GM12873 (cell line): Measurements from ENCODE around the gene C1orf141.

Experiments
- TF ChIP-seq, protein P1 (sequence below): IDR thresholded peaks from 2 replicates; pipeline ENCODE4 v1.5.1; 2012; ENCODE audit warnings: low read depth, mild to moderate bottlenecking, moderate library complexity, low read length, control low read depth; ENCODE audit not compliant: insufficient read depth; ENCODE audit errors: missing control alignments

C1orf141 gene

DNA sequence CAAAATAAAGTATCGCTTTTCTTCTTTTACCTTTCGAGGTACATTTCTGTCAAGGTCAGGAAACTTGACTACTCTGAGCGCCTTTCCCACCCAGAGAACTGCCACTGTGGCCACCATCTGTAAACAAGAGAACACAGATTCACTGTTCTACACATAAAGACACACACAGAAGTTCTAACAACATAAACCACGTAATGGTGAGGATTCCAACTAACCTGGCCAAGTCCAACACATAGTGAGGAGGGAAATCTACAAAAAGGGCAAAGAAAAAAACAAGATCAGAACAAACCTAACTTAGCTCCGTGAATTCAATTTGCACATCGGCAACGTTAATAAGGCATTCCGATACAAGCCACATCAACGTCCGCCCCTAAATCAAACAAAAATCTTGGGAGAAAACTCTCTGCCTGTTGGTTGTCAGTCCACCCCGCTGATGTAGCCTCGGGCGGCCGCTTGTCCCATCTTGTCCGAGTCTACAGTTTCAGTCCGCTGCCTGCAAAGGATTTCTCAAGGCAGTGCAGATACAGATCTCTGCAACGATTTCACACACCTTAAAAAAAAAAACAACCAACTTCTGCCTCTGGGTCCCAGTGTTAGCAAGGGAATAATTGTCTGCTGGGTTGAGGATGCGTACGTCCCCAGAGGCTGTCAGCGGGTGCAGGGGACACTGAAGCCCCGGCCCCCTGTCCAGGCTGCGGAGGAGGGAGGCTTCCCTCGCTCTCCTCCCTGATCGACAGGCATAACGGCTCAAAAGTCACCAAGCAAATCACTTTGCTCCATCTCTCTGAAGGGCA, 81.8 kb downstream of the C1orf141 start:
- TF ChIP-seq, protein P1, sequence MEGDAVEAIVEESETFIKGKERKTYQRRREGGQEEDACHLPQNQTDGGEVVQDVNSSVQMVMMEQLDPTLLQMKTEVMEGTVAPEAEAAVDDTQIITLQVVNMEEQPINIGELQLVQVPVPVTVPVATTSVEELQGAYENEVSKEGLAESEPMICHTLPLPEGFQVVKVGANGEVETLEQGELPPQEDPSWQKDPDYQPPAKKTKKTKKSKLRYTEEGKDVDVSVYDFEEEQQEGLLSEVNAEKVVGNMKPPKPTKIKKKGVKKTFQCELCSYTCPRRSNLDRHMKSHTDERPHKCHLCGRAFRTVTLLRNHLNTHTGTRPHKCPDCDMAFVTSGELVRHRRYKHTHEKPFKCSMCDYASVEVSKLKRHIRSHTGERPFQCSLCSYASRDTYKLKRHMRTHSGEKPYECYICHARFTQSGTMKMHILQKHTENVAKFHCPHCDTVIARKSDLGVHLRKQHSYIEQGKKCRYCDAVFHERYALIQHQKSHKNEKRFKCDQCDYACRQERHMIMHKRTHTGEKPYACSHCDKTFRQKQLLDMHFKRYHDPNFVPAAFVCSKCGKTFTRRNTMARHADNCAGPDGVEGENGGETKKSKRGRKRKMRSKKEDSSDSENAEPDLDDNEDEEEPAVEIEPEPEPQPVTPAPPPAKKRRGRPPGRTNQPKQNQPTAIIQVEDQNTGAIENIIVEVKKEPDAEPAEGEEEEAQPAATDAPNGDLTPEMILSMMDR, result no peak

DNA sequence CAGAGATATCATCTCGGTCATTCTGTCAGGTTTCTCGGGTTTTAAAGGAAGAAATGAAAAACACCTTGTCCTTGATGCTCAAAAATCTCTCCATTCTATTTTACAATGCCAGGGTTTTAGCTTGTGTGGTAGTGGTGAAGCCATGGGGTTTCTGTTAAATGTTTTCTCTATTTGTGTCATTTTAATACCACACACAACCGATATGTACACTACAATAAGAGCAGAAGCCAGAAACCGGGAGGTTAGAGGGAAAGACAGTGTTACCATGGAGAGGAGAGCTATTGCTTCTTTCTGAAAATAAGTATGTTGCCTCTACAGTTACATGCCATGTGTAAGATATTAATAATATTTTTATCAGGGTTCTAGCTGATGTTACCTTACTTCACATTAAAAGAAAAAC, 83.6 kb downstream of the C1orf141 start:
- TF ChIP-seq, protein P1, result no peak

DNA sequence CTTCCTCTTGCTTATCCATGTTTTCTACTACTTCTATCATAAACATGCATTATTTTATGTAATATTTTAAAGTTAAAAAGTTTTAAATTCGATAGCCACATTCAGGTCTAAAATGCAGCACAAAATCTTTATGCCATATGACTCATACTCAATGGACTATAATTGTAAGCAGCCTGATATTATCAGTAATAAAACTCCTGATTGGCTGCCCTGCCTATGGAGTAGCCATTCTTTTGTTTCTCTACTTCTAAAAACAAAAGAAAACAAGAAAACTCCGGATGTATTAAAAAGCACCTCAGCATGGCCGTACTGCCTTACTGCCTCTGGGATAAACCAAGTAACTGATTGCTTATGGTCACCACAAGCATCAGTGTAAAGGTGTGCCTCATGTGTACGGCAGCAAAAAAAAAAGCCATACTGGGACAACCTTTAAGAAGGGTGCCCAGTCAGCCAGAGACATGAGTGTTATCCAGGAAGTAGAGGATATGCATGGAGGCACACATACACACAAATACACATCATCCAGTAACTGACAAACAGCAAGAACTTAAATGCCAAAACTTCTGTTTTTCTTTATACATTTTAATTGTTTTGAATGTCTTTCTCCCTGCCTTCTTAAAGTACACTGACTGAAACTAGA, 90.0 kb downstream of the C1orf141 start:
- TF ChIP-seq, protein P1, result no peak

DNA sequence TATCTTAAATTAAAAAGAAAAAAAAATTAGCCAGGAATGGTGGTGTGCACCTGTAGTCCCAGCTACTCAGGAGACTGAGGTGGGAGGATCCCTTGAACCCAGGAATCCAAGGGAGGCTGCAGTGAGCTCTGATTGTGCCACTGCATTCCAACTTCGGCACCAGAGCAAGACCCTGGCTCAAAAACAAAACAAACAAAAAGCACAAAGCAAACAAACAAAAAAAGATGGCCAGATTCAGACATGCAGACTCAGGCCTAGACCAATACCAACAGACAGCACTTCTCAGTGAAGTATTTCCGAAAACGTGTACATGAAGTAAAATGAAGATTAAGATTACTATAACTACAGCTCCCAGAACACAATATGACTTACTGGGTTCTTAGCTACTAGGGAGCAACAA, 91.4 kb downstream of the C1orf141 start:
- TF ChIP-seq, protein P1, result no peak
